ENCODE results near the gene MT1X.
A peak's percentile ranks its signal among the peaks of the same experiment; 100 is the strongest.
"Not testable (repeated sequence)": the region's sequence is repeated elsewhere in the genome, so short reads cannot be mapped to it uniquely, and the experiment has no call there.

Gene MT1X

GRCh38 chr16:56657555-56658326, 24.5 kb upstream of the MT1X start, which contains the start of gene MT1F:
MT1F (plus strand) TSS chr16:56657959; CDS start chr16:56658059, 100 bp downstream.
- DNase-seq: peak; percentile 83

- DNase-seq: no peak
Observed at GRCh38 chr16:56658327-56658875, 23.9 kb upstream of the MT1X start.

GRCh38 chr16:56662357-56663354, 19.6 kb upstream of the MT1X start:
- peak; percentile 41 for DNase-seq

GRCh38 chr16:56664506-56664905, 17.8 kb upstream of the MT1X start:
- DNase-seq: no peak

- not testable (repeated sequence) for DNase-seq
Observed at GRCh38 chr16:56665286-56666261, 16.7 kb upstream of the MT1X start.

- DNase-seq: peak; percentile 40
Observed at GRCh38 chr16:56667581-56668571, 14.4 kb upstream of the MT1X start, which contains the start of gene MT1G. MT1G (minus strand) TSS chr16:56668065; CDS start chr16:56667993, 72 bp downstream.

GRCh38 chr16:56669005-56669839, 13.0 kb upstream of the MT1X start, which contains the start of gene MT1H:
MT1H (plus strand) TSS chr16:56669814; CDS start chr16:56669885, 71 bp downstream.
- DNase-seq: no peak

GRCh38 chr16:56669840-56670619, 12.2 kb upstream of the MT1X start:
- DNase-seq: no peak

GRCh38 chr16:56670620-56670934, 11.7 kb upstream of the MT1X start:
- DNase-seq: no peak

- DNase-seq: not testable (repeated sequence)
Observed at GRCh38 chr16:56671691-56672090, 10.6 kb upstream of the MT1X start.

GRCh38 chr16:56672171-56672570, 10.1 kb upstream of the MT1X start:
- DNase-seq: not testable (repeated sequence)

- DNase-seq: no peak
Observed at GRCh38 chr16:56672761-56673536, 9.3 kb upstream of the MT1X start.

GRCh38 chr16:56673921-56674320, 8.3 kb upstream of the MT1X start:
- no peak for DNase-seq

GRCh38 chr16:56674570-56674969, 7.7 kb upstream of the MT1X start:
- not testable (repeated sequence) for DNase-seq

GRCh38 chr16:56675685-56676210, 6.5 kb upstream of the MT1X start:
- no peak for DNase-seq

- no peak for DNase-seq
Observed at GRCh38 chr16:56677474-56677873, 4.8 kb upstream of the MT1X start.

- DNase-seq: no peak
Observed at GRCh38 chr16:56679078-56679730, 3.1 kb upstream of the MT1X start.

Data from DMS153 (cell line).